B cell (primary cell): ENCODE data around the gene UNC13D.

Source experiments
- CTCF ChIP-seq: fragments of 200-600 bp; IDR thresholded peaks from one replicate; pipeline ENCODE4 v1.8.0; 2022; ENCODE audit warnings: antibody characterized with exemption, mild to moderate bottlenecking
- EZH2 ChIP-seq: IDR thresholded peaks from 2 replicates; pipeline ENCODE4 v1.6.1; 2012; ENCODE audit warnings: borderline replicate concordance, low read depth, mild to moderate bottlenecking, moderate library complexity, low read length; ENCODE audit not compliant: insufficient read depth, poor library complexity, severe bottlenecking

- no peak for TF ChIP-seq CTCF
- no peak for TF ChIP-seq EZH2
Observed at GRCh38 chr17:75869282-75870141, 25.3 kb upstream of the UNC13D start.
